DMS53 treated with DMSO at 0.1 percent for 48 hours (cell line): ENCODE measurements around the gene LRP11.

ENCODE experiments used
- DNase-seq: peaks from one replicate; lab custom pipeline; 2025; ENCODE audit not compliant: unreplicated experiment; lab: John Stamatoyannopoulos, UW

The LRP11 gene

GRCh38 chr6:149806127-149806526, 58.0 kb downstream of the LRP11 start:
- no peak for DNase-seq

GRCh38 chr6:149783551-149783950, 80.6 kb downstream of the LRP11 start:
- no peak for DNase-seq

- no peak for DNase-seq
These were observed 81.8 kb downstream of the LRP11 start for GRCh38 chr6:149782337-149782736.

DNA sequence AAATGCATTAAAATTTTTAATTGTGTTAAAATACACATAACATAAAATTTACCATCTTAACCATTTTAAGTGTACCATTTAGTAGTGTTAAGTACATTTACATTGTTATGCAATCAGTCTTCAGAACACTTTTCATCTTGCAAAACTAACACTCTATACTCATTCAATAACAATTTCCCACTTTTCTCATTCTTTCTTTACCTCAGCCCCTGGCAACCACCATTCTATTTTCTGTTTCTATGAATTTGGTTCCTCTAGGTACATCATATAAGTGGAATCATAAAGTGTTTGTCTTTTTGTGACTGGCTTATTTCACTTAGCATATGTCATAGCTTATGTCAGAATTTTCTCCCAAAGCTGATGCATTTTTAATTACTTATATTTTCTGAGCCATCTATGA, 82.4 kb downstream of the LRP11 start:
- DNase-seq, result no peak

DNA sequence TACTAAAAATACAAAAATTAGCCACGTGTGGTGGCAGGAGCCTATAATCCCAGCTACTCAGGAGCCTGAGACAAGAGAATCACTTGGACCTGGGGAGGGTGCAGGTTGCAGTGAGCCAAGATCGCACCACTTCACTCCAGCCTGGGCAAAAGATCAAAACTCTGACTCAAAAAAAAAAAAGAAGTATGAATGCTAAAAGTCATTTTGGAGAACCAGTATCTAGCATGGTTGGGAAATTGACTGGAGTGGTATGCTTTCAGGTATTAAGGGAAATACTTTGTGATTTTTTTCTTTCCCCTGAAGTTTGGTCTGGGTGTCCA, 84.6 kb downstream of the LRP11 start:
- no peak for DNase-seq

DNA sequence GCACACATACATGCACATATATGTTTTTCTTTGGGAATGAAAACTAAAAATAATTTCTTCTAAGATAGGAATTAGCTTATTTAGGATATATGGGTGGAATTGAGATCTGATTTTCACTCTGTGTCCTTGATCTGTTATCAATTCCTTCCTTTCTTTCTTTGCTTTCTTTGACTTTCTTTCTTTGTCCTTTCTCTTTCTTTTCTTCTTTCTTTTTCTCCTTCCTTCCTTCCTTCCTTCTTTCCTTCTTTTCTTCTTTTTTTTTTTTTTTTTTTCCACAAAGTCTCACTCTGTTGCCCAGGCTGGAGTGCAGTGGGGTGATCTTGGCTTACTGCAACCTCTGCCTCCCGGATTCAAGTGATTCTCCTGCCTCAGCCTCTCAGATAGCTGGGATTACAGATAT, 86.5 kb downstream of the LRP11 start:
- DNase-seq, result no peak

DNA sequence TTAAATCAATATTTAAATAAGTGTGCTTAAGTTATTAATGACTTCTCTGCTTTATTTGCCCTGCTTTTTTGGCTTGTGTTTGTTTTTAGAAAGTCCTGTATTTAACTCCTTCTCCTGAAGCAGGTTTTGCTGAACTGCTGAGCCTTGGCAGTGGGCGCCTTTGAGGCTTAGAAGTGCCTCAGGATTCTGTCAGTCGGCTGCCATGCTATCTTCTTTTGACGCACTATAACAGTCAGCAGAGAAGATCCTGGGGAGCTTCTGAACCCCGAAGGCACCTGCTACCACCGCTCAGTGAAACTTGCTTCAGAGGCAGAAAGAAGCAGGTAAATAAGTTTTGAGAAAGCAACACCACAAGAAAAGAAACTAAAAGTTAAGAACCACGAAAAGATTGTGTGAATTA, 92.2 kb downstream of the LRP11 start:
- DNase-seq, result no peak

GRCh38 chr6:149771185-149771584, 93.0 kb downstream of the LRP11 start:
- no peak for DNase-seq

- DNase-seq, result no peak
These were observed 94.5 kb downstream of the LRP11 start for GRCh38 chr6:149769676-149770075.
